ENCODE data around the gene TST. TPM values are rescaled to one million over a fixed set of nuclear protein-coding genes. Genes with fewer than 3 reads are reported as not detected.

TST gene
- total and polyA plus RNA-seq, 4 donors, result 30.2 to 107 (median 56.7) TPM

GRCh38 chr22:37053310-37054055, 34.2 kb upstream of the TST start:
- TF ChIP-seq, protein P1, sequence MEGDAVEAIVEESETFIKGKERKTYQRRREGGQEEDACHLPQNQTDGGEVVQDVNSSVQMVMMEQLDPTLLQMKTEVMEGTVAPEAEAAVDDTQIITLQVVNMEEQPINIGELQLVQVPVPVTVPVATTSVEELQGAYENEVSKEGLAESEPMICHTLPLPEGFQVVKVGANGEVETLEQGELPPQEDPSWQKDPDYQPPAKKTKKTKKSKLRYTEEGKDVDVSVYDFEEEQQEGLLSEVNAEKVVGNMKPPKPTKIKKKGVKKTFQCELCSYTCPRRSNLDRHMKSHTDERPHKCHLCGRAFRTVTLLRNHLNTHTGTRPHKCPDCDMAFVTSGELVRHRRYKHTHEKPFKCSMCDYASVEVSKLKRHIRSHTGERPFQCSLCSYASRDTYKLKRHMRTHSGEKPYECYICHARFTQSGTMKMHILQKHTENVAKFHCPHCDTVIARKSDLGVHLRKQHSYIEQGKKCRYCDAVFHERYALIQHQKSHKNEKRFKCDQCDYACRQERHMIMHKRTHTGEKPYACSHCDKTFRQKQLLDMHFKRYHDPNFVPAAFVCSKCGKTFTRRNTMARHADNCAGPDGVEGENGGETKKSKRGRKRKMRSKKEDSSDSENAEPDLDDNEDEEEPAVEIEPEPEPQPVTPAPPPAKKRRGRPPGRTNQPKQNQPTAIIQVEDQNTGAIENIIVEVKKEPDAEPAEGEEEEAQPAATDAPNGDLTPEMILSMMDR (IDR thresholded peaks at IDR 0.05; ENCODE audit: control extremely low read depth, extremely low read depth), result no peak
- Histone ChIP-seq H3K27ac (ENCODE audit: low read depth in 1 of 2, low read length in 1 of 2) (peak overlapping the region in 1 of 2 donors; percentile 24), H3K9me3 (ENCODE audit: control insufficient read depth in 4 of 4, insufficient read depth in 3 of 4, low read length in 3 of 4) (no peaks in the 10 kb centered on the region), H3K27me3 (ENCODE audit: control insufficient read depth in 3 of 3, insufficient read depth in 3 of 3, low read length in 2 of 3) (no peaks in the 10 kb centered on the region), H3K4me3 (no peak overlapping the region), H3K4me1 (ENCODE audit: control insufficient read depth in 5 of 5, insufficient read depth in 5 of 5, low read length in 5 of 5) (peaks cover 0 to 8% (median 0%) of the 10 kb centered on the region in 5 donors), H3K9ac (ENCODE audit: insufficient read depth in 1 of 2, low read length in 2 of 2) (no peak overlapping the region), H3K36me3 (ENCODE audit: control insufficient read depth in 4 of 4, insufficient read depth in 4 of 4, low read length in 4 of 4) (peaks cover 0 to 10% (median 7%) of the 10 kb centered on the region in 4 donors)
- WGBS, 2 donors, result 88 to 90% methylated on average over 16 of the region's 16 CpGs
- ATAC-seq (ENCODE audit: insufficient read depth, low FRiP score) (no peak), DNase-seq (no peak)

DNA sequence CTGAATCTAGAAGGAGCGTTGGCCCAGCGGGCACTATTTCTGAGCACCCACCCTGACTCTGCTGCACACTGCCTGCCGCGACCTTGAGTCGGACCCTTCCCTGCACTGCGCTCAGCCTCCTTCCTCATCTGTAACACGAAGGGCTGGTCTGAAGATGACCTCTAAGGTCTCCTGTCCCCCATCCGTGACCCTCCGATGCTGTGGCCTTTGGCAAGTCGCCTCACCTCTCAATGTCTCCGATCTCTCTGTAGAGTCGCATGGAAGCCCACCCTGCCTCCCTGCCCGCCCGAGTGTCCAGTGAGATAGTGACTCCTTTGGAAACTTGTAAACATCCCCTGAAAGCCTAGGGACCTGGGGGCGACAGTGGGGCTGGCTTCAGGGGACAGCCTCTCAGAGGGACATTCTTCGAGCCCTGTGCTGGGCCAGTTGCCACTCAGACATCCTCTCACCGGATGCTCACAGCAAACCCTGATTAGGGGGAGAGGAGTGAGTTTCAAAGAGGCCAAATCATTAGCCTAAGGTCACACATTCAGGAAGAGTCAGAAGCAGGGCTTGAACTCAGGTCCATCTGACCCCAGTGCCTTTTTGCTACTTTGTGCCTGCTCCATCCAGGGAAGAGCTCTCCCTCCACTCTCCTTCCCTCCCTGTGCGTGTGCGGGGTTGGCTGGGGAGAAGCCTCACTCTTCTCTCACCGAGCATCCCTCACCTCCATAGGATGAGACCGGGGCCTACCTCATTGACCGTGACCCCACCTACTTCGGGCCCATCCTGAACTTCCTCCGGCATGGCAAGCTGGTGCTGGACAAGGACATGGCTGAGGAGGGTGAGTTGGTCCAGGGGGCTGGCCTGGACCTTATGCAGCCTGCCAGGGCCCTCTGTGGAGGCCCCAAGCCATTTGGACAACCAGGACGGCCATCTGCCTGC, 33.4 kb upstream of the TST start:
- Histone ChIP-seq H3K4me1 (ENCODE audit: control insufficient read depth in 5 of 5, insufficient read depth in 5 of 5, low read length in 5 of 5) (peaks cover 0 to 8% (median 0%) of the 10 kb centered on the region in 5 donors), H3K9me3 (ENCODE audit: control insufficient read depth in 4 of 4, insufficient read depth in 3 of 4, low read length in 3 of 4) (no peaks in the 10 kb centered on the region), H3K36me3 (ENCODE audit: control insufficient read depth in 4 of 4, insufficient read depth in 4 of 4, low read length in 4 of 4) (peaks cover 0 to 10% (median 5%) of the 10 kb centered on the region in 4 donors), H3K9ac (ENCODE audit: insufficient read depth in 1 of 2, low read length in 2 of 2) (peak overlapping the region in 1 of 2 donors; percentile 28), H3K27me3 (ENCODE audit: control insufficient read depth in 3 of 3, insufficient read depth in 3 of 3, low read length in 2 of 3) (no peaks in the 10 kb centered on the region), H3K27ac (ENCODE audit: low read depth in 1 of 2, low read length in 1 of 2) (peak overlapping the region in 1 of 2 donors; percentile 24), H3K4me3 (no peak overlapping the region)
- DNase-seq, result no peak
- TF ChIP-seq, protein P1 (IDR thresholded peaks at IDR 0.05; ENCODE audit: control extremely low read depth, extremely low read depth), result no peak
- ATAC-seq (ENCODE audit: insufficient read depth, low FRiP score), result no peak
- WGBS, 2 donors, result 79 to 89% methylated on average over 25 of the region's 25 CpGs

DNA sequence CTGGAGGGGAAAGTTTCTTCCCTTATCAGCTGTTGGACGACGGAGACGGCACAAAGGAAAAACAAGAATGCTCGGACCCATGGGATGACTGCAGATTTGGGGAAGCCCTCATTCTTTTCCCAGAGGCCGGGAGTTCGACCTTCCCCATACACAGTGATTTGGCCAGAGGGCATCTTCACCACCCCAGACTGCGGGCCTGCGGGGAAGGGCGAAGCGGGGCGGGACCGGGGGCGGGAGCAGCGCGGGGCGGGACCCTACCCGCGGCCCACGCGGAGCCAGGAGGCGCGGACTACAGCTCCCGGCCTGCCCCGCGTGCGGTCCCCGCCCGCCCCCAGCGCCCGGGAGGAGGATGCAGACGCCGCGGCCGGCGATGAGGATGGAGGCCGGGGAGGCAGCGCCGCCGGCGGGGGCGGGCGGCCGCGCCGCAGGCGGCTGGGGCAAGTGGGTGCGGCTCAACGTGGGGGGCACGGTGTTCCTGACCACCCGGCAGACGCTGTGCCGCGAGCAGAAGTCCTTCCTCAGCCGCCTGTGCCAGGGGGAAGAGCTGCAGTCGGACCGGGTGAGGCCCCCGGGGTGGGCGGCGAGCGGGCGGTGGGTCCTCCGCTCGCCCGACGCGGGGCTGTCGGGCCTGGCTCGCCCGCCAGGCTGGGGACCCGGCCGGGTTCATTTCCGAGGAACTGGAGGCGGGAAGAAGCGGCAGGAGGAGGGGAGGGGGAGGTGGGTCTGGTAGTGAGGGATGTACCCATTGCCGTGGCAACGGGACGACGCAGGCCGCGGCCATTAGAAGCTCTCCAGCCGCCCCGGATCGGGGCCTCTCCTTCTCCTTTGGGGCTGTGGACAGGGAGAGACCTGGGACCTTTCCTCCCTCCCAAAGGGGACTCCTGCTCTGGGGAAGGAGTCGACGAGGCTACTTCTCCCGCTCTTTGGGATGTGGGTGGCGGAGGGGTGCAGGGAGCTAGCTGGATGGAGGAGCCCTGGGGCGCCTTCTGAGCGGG, 32.4 kb upstream of the TST start, which contains the start of gene KCTD17:
TSS of gene KCTD17 (plus strand) at position 352 of the 995 bp plus-strand sequence. CDS start at position 371, 19 bp downstream.
- WGBS, 2 donors, result 4 to 6% methylated on average over 67 to 89 of the region's 89 CpGs
- Histone ChIP-seq H3K27ac (ENCODE audit: low read depth in 1 of 2, low read length in 1 of 2) (no peak within 1 kb of the TSS), H3K36me3 (ENCODE audit: control insufficient read depth in 4 of 4, insufficient read depth in 4 of 4, low read length in 4 of 4) (peaks cover 0 to 6% (median 2%) of the 10 kb centered on the region in 4 donors)

More for the DNA sequence above, 32.4 kb upstream of the TST start, which contains the start of gene KCTD17:
- TF ChIP-seq, protein P1 (IDR thresholded peaks at IDR 0.05; ENCODE audit: control extremely low read depth, extremely low read depth), result no peak
- Histone ChIP-seq H3K4me1 (ENCODE audit: control insufficient read depth in 5 of 5, insufficient read depth in 5 of 5, low read length in 5 of 5) (peaks cover 0 to 8% (median 0%) of the 10 kb centered on the region in 5 donors), H3K9ac (ENCODE audit: insufficient read depth in 1 of 2, low read length in 2 of 2) (peak within 1 kb of the TSS in 1 of 2 donors; percentile 28), H3K27me3 (ENCODE audit: control insufficient read depth in 3 of 3, insufficient read depth in 3 of 3, low read length in 2 of 3) (no peaks in the 10 kb centered on the region), H3K4me3 (peak within 1 kb of the TSS; percentile 70), H3K9me3 (ENCODE audit: control insufficient read depth in 4 of 4, insufficient read depth in 3 of 4, low read length in 3 of 4) (no peaks in the 10 kb centered on the region)
- DNase-seq, result peak; percentile 76 to 80 (median 77)
- peak; percentile 80 for ATAC-seq (ENCODE audit: insufficient read depth, low FRiP score)

Data from lung (tissue), 12 donors.